OCI-LY7 (cell line): ENCODE measurements around the gene ZNF467. TPM values are rescaled to one million over a fixed set of nuclear protein-coding genes. Genes with fewer than 3 reads are reported as not detected.

Source experiments
- BruUV-seq: library from RNA; stranded (reverse); fragments of 400-500 nt; replicated peaks from 2 replicates; lab custom pipeline; 2021; lab: Mats Ljungman, UMichigan
- CTCF ChIA-PET: fragments of 300-600 bp; sonication (Branson Sonifier 250); formaldehyde crosslinking; loops from one replicate; lab custom pipeline; 2022; ENCODE audit warnings: antibody characterized with exemption; ENCODE audit not compliant: unreplicated experiment; lab: Charles Lee
- POLR2A ChIA-PET: fragments of 300-600 bp; sonication (Branson Sonifier 250); formaldehyde crosslinking; loops from one replicate; lab custom pipeline; 2022; ENCODE audit warnings: antibody characterized with exemption; lab: Charles Lee
- DNase-seq: peaks from one replicate; pipeline ENCODE4 v3.0.0-alpha.2; 2015; ENCODE audit warnings: low spot score
- H2AFZ ChIP-seq: fragments of 200-600 bp; sonication (generic), shearing (Covaris generic); 2 replicates; pipeline ENCODE4 v1.6.1; 2014; ENCODE audit warnings: mild to moderate bottlenecking, antibody characterized with exemption, low read length, moderate library complexity
- H3K27ac ChIP-seq: fragments of 200-600 bp; sonication (generic); 2 replicates; pipeline ENCODE4 v1.5.1; 2014; ENCODE audit warnings: mixed run types, low read depth, mild to moderate bottlenecking, moderate library complexity, low read length, inconsistent platforms; ENCODE audit not compliant: poor library complexity, severe bottlenecking
- H3K36me3 ChIP-seq: fragments of 200-600 bp; sonication (generic); 2 replicates; pipeline ENCODE4 v1.6.1; 2014; ENCODE audit warnings: mild to moderate bottlenecking, antibody characterized with exemption, low read length, moderate library complexity, mixed read lengths; ENCODE audit not compliant: insufficient read depth
- H3K4me1 ChIP-seq: fragments of 200-600 bp; sonication (generic); 2 replicates; pipeline ENCODE4 v1.5.1; 2014; ENCODE audit warnings: mild to moderate bottlenecking, low read length; ENCODE audit not compliant: insufficient read depth, poor library complexity, severe bottlenecking
- H3K4me2 ChIP-seq: fragments of 200-600 bp; sonication (generic); 2 replicates; pipeline ENCODE4 v1.6.1; 2014; ENCODE audit warnings: mild to moderate bottlenecking, low read length
- H3K4me3 ChIP-seq: fragments of 200-600 bp; sonication (generic); 2 replicates; pipeline ENCODE4 v1.5.1; 2014; ENCODE audit warnings: mild to moderate bottlenecking, low read depth, low read length; ENCODE audit not compliant: poor library complexity, severe bottlenecking
- H3K79me2 ChIP-seq: fragments of 200-600 bp; sonication (generic); 2 replicates; pipeline ENCODE4 v1.6.1; 2016; ENCODE audit warnings: low read depth, mild to moderate bottlenecking, low read length, moderate library complexity, mixed read lengths; ENCODE audit not compliant: insufficient read depth
- H3K9me2 ChIP-seq: fragments of 200-600 bp; sonication (generic); 2 replicates; pipeline ENCODE4 v1.6.1; 2016; ENCODE audit warnings: mild to moderate bottlenecking, low read length, mixed read lengths; ENCODE audit not compliant: insufficient read depth
- H3K9me3 ChIP-seq: fragments of 200-600 bp; sonication (generic); 2 replicates; pipeline ENCODE4 v1.6.1; 2014; ENCODE audit warnings: mild to moderate bottlenecking, mixed run types, low read length, mixed read lengths
- H4K20me1 ChIP-seq: fragments of 200-600 bp; sonication (generic); 2 replicates; pipeline ENCODE4 v1.6.1; 2014; ENCODE audit warnings: mild to moderate bottlenecking, antibody characterized with exemption, low read length, moderate library complexity, mixed read lengths; ENCODE audit not compliant: insufficient read depth
- CTCF ChIP-seq: fragments of 200-600 bp; sonication (generic); conservative IDR thresholded peaks from 2 replicates; pipeline ENCODE4 v1.5.1; 2014; ENCODE audit warnings: mild to moderate bottlenecking, antibody characterized with exemption, low read length, moderate library complexity, mixed read lengths
- EZH2phosphoT487 ChIP-seq: fragments of 200-600 bp; sonication (generic); IDR thresholded peaks from 2 replicates; pipeline ENCODE4 v1.6.1; 2018; ENCODE audit warnings: low read depth, borderline replicate concordance, mild to moderate bottlenecking, mixed run types, antibody characterized with exemption, low read length, moderate library complexity, mixed read lengths
- intact Hi-C: fragments of 100-400 bp; cut with micrococcal nuclease; formaldehyde crosslinking; loops from one replicate; pipeline ENCODE4 v1.10.0; 2022; ENCODE audit not compliant: unreplicated experiment
- total RNA-seq, 2 experiments: library from RNA; depleted of rRNA in 1 of 2; stranded (reverse); fragments of >200 nt in 1 of 2; shearing (Covaris generic) in 1 of 2; gene quantifications; 2 replicates each; pipeline ENCODE4 v1.2.3, GENCODE V29; 2014 to 2022

The ZNF467 gene
- total RNA-seq, 2 experiments from 2014 or later: 0.22 to 0.40 TPM

- Histone ChIP-seq H3K4me1 (no peaks in the 10 kb centered on the region), H3K36me3 (no peaks in the 10 kb centered on the region), H3K4me3 (no peak overlapping the region), H4K20me1 (no peaks in the 10 kb centered on the region), H3K27ac (no peak overlapping the region), H3K4me2 (no peak overlapping the region), H2AFZ (no peak overlapping the region), H3K79me2 (no peaks in the 10 kb centered on the region), H3K9me3 (no peaks in the 10 kb centered on the region), H3K9me2 (no peaks in the 10 kb centered on the region)
- ChIA-PET CTCF (no interaction called here), POLR2A (no interaction called here)
- TF ChIP-seq EZH2phosphoT487 (no peak), CTCF (no peak)
- no TSS peak for BruUV-seq
- intact Hi-C loops: no loop called here
- no peak for DNase-seq
Measured at GRCh38 chr7:149819141-149819960, 46.0 kb upstream of the ZNF467 start.

- Histone ChIP-seq H3K9me2 (no peaks in the 10 kb centered on the region), H3K4me2 (no peak overlapping the region), H3K9me3 (no peaks in the 10 kb centered on the region), H3K4me3 (no peak overlapping the region), H3K27ac (no peak overlapping the region), H3K79me2 (no peaks in the 10 kb centered on the region), H4K20me1 (no peaks in the 10 kb centered on the region), H3K4me1 (no peaks in the 10 kb centered on the region), H2AFZ (no peak overlapping the region), H3K36me3 (no peaks in the 10 kb centered on the region)
- no peak for DNase-seq
- intact Hi-C loops: no loop called here
- POLR2A ChIA-PET: no interaction called here
- CTCF ChIA-PET: no interaction called here
- no TSS peak for BruUV-seq
- TF ChIP-seq CTCF: no peak
- no peak for TF ChIP-seq EZH2phosphoT487
Measured at GRCh38 chr7:149818536-149818840, 45.1 kb upstream of the ZNF467 start.

- Histone ChIP-seq H3K27ac (no peak overlapping the region), H3K36me3 (no peaks in the 10 kb centered on the region), H3K79me2 (no peaks in the 10 kb centered on the region), H3K4me1 (no peaks in the 10 kb centered on the region), H3K4me3 (no peak overlapping the region), H4K20me1 (no peaks in the 10 kb centered on the region), H3K4me2 (no peak overlapping the region), H3K9me3 (no peaks in the 10 kb centered on the region), H3K9me2 (no peaks in the 10 kb centered on the region), H2AFZ (no peak overlapping the region)
- intact Hi-C loops: no loop called here
- BruUV-seq: no TSS peak
- DNase-seq: no peak
- ChIA-PET POLR2A (no interaction called here), CTCF (no interaction called here)
- TF ChIP-seq CTCF (no peak), EZH2phosphoT487 (no peak)
Measured at GRCh38 chr7:149817836-149818535, 44.6 kb upstream of the ZNF467 start.
